ENCODE measurements around the gene CLDN6. TPM values are rescaled to one million over a fixed set of nuclear protein-coding genes. Genes with fewer than 3 reads are reported as not detected.

CLDN6 gene
- total and polyA plus RNA-seq, 9 of the 15 experiments (the other 6 are each of a cell fraction or from before 2014, with no cell fraction given): 0.22 to 0.75 (median 0.38) TPM; not detected in 3

- TF ChIP-seq NFE2L1 (tag; IDR thresholded peaks at IDR 0.05; ENCODE audit: borderline replicate concordance, low read depth) (no peak), DEAF1 (CRISPR knock-in tag; IDR thresholded peaks at IDR 0.05) (no peak), RB1 (IDR thresholded peaks at IDR 0.05; ENCODE audit: low read depth) (peak; percentile 99), NCOA2 (IDR thresholded peaks at IDR 0.05; ENCODE audit: partially characterized antibody in 2 of 2) (no peak), POLR2G (IDR thresholded peaks at IDR 0.05; ENCODE audit: low read depth, low read length) (peak; percentile 28), MED1 (CRISPR knock-in tag; IDR thresholded peaks at IDR 0.05; ENCODE audit: borderline replicate concordance) (0 out of 2 replicates have a peak, but pooled peaks have one; percentile 62), ERF (CRISPR knock-in tag; IDR thresholded peaks at IDR 0.05) (no peak; the same call in 1 of the 2 replicates), DNMT1 (IDR thresholded peaks at IDR 0.05) (no peak), BMI1 (IDR thresholded peaks at IDR 0.05; ENCODE audit: low read length) (no peak), ZNF398 (CRISPR knock-in tag; IDR thresholded peaks at IDR 0.05) (no peak), TBL1XR1 (IDR thresholded peaks at IDR 0.05; ENCODE audit: low read length in 2 of 2) (no peak), FOXK2 (conservative IDR thresholded peaks at IDR 0.05 in 1 of 2, IDR thresholded peaks at IDR 0.05 in 1 of 2; ENCODE audit: low read depth in 2 of 2) (no peak), CC2D1A (IDR thresholded peaks at IDR 0.05) (peak; percentile 86; the same call in 1 of the 2 replicates), SAFB2 (IDR thresholded peaks at IDR 0.05; ENCODE audit: borderline replicate concordance, low read depth, low read length, severe bottlenecking) (no peak), ZBTB5 (IDR thresholded peaks at IDR 0.05) (no peak), ZNF668 (CRISPR knock-in tag; IDR thresholded peaks at IDR 0.05) (0 out of 2 replicates have a peak, but pooled peaks have one; percentile 40), GABPB2 (CRISPR knock-in tag; conservative IDR thresholded peaks at IDR 0.05) (no peak), PCBP2 (IDR thresholded peaks at IDR 0.05; ENCODE audit: low read depth, low read length, poor library complexity, severe bottlenecking) (no peak), GTF2F1 (IDR thresholded peaks at IDR 0.05; ENCODE audit: low read depth, low read length) (0 out of 2 replicates have a peak, but pooled peaks have one; percentile 24), ZNF217 (CRISPR knock-in tag; IDR thresholded peaks at IDR 0.05) (no peak), SAFB (IDR thresholded peaks at IDR 0.05; ENCODE audit: borderline replicate concordance, low read depth, low read length) (no peak), ETV1 (tag; conservative IDR thresholded peaks at IDR 0.05; ENCODE audit: low read depth) (peak; percentile 98), NFIC (IDR thresholded peaks at IDR 0.05) (0 out of 2 replicates have a peak, but pooled peaks have one; percentile 3)
Observed at GRCh38 chr16:2968738-2969544, 49.0 kb downstream of the CLDN6 start, which contains the start of gene PAQR4 (continued).

Data from K562 (cell line).